Lung (tissue), 12 donors: ENCODE measurements around the gene MAF. TPM values are rescaled to one million over a fixed set of nuclear protein-coding genes. Genes with fewer than 3 reads are reported as not detected.

Experiments used
- ATAC-seq: fragments of 200-7000 bp; cut with Tn5 transposase; one replicate; pipeline ENCODE4 v1.9.1; 2020; ENCODE audit warnings: moderate number of reproducible peaks; ENCODE audit not compliant: insufficient read depth, low FRiP score
- DNase-seq, 3 donors: peaks; one replicate each; pipeline ENCODE4 v3.0.0-alpha.2; 2013 to 2017
- H3K27ac ChIP-seq, 2 donors: one replicate each; pipeline ENCODE4 v1.5.1; 2013; ENCODE audit warnings: mild to moderate bottlenecking in 2 of 2, moderate library complexity in 2 of 2, control low read depth in 1 of 2, inconsistent platforms in 1 of 2, low read depth in 1 of 2, low read length in 1 of 2
- H3K27me3 ChIP-seq, 3 donors: one replicate each; pipeline ENCODE4 v1.5.1; 2013; ENCODE audit warnings: low read length in 2 of 3; ENCODE audit not compliant: control insufficient read depth in 3 of 3, insufficient read depth in 3 of 3
- H3K36me3 ChIP-seq, 4 donors: one replicate each; pipeline ENCODE4 v1.5.1; 2013; ENCODE audit warnings: low read length in 4 of 4, mild to moderate bottlenecking in 1 of 4, moderate library complexity in 1 of 4; ENCODE audit not compliant: control insufficient read depth in 4 of 4, insufficient read depth in 4 of 4
- H3K4me1 ChIP-seq, 5 donors: one replicate each; pipeline ENCODE4 v1.5.1; 2013; ENCODE audit warnings: low read length in 5 of 5, mild to moderate bottlenecking in 2 of 5, moderate library complexity in 1 of 5; ENCODE audit not compliant: control insufficient read depth in 5 of 5, insufficient read depth in 5 of 5
- H3K4me3 ChIP-seq: one replicate; pipeline ENCODE4 v1.5.1; 2013; ENCODE audit warnings: mild to moderate bottlenecking, control low read depth, moderate library complexity
- H3K9ac ChIP-seq, 2 donors: one replicate each; pipeline ENCODE4 v1.5.1; 2013; ENCODE audit warnings: low read length in 2 of 2, control low read depth in 1 of 2; ENCODE audit not compliant: insufficient read depth in 1 of 2
- H3K9me3 ChIP-seq, 4 donors: one replicate each; pipeline ENCODE4 v1.5.1; 2013; ENCODE audit warnings: low read length in 3 of 4, mild to moderate bottlenecking in 1 of 4, moderate library complexity in 1 of 4; ENCODE audit not compliant: control insufficient read depth in 4 of 4, insufficient read depth in 3 of 4
- WGBS, 2 donors: extraction: QIAGEN DNeasy Blood & Tissue Kit; methylation state at CpG; one replicate each; pipeline ENCODE4 v1.1.7; 2013; 5-methylcytosine and 5-hydroxymethylcytosine counted together
- polyA plus RNA-seq, 2 donors: library from polyadenylated mRNA; stranded (reverse); fragments of 200-250 nt; gene quantifications; one replicate each; pipeline ENCODE4 v1.2.1, GENCODE V29; 2013
- total RNA-seq, 2 donors: library from RNA; depleted of rRNA in 1 of 2; stranded (reverse); fragments of >200 nt in 1 of 2; gene quantifications; one replicate each; pipeline ENCODE4 v1.2.1, GENCODE V29; 2014 to 2021
- TF ChIP-seq, protein P1 (sequence below): IDR thresholded peaks from 2 replicates; pipeline ENCODE4 v1.5.1; 2012; ENCODE audit warnings: mild to moderate bottlenecking; ENCODE audit errors: control extremely low read depth, extremely low read depth
- donor health status: control.
- donor health status: control.
- donor health status: Bipolar disorder and iron deficiency.
- donor health status: healthy.
- donor health status: DM: yes; HTN: yes; CAD: no.

The MAF gene
- total and polyA plus RNA-seq, 4 donors = 7.0 to 66.8 (median 30.1) TPM

DNA sequence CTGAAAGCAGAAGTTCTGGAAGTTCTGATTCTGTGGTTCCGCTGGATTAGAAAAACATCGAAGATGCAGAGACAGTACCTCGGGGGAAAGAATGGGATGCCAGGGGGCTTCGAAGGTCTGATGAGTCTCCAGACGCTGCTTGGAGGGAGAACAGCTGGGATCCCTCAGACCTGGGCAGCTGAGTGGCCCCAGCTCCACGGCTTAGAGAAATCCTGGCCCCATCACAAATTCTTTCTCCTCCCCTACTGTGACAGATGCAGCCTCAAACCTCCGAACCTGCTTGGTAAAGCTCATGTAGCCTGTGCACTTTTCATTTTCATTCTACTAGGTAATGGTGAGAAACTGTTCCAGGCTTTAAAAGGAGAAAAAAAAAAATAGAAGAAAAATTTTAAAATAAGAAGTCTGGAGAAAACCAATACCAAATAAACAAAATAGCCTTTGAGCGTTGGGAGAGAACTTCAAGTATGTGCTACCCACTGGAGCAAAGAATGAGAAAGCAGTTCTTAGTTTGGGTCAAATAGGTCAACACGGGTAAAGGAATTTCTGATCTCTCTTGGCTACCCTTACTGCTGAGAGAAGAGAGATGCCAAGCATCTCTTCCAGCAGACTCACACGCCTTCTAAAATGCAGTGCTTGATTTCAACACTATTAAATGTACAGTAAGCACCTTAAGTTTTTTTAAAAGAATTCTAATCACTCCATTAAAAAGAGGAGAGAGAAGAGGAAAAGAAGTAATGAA is 19.9 kb downstream of the MAF start:
- ATAC-seq = no peak

GRCh38 chr16:79576602-79577001 is 23.9 kb downstream of the MAF start:
- Histone ChIP-seq H3K4me1 (peaks cover 0 to 20% (median 7%) of the 10 kb centered on the region in 5 donors), H3K27ac (no peak overlapping the region), H3K9ac (no peak overlapping the region), H3K36me3 (peaks cover 0 to 1% (median 0%) of the 10 kb centered on the region in 4 donors), H3K27me3 (no peaks in the 10 kb centered on the region), H3K9me3 (no peaks in the 10 kb centered on the region), H3K4me3 (no peak overlapping the region)
- ATAC-seq (no peak), DNase-seq (no peak)
- 84 to 92% methylated on average over 2 of the region's 2 CpGs for WGBS, 2 donors
- TF ChIP-seq, protein P1, sequence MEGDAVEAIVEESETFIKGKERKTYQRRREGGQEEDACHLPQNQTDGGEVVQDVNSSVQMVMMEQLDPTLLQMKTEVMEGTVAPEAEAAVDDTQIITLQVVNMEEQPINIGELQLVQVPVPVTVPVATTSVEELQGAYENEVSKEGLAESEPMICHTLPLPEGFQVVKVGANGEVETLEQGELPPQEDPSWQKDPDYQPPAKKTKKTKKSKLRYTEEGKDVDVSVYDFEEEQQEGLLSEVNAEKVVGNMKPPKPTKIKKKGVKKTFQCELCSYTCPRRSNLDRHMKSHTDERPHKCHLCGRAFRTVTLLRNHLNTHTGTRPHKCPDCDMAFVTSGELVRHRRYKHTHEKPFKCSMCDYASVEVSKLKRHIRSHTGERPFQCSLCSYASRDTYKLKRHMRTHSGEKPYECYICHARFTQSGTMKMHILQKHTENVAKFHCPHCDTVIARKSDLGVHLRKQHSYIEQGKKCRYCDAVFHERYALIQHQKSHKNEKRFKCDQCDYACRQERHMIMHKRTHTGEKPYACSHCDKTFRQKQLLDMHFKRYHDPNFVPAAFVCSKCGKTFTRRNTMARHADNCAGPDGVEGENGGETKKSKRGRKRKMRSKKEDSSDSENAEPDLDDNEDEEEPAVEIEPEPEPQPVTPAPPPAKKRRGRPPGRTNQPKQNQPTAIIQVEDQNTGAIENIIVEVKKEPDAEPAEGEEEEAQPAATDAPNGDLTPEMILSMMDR = no peak

More for the DNA sequence above, 19.9 kb downstream of the MAF start:
- no peaks in the 10 kb centered on the region for H3K27me3 ChIP-seq
- no peak overlapping the region for H3K27ac ChIP-seq
- WGBS, 2 donors = 59 to 76% methylated on average over 10 of the region's 10 CpGs
- H3K4me1 ChIP-seq = peaks cover 0 to 13% (median 0%) of the 10 kb centered on the region in 5 donors
- peak; percentile 23 to 56 (median 40) for DNase-seq
- H3K4me3 ChIP-seq = no peak overlapping the region
- H3K36me3 ChIP-seq = no peaks in the 10 kb centered on the region
- TF ChIP-seq, protein P1 = no peak
- no peak overlapping the region for H3K9ac ChIP-seq
- no peaks in the 10 kb centered on the region for H3K9me3 ChIP-seq

DNA sequence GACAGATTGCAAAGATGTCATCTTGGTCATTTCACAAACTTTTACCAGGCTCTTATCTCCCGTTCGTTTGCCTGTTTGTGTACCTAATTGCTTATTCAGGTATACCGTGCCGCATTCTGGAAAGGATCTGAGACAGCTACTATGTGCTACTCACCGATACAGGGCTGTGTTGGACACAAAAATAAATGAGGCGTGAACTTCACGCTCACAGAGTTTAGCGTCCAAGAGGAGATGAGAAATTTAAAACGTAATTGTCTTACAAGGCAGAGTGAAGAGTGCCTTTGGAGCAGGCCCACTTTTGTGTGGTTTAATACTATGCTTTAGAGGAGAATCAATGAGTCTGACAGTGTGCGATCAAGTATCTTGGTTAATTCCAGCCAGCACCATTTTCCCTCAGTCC is 26.7 kb downstream of the MAF start:
- H3K36me3 ChIP-seq = peaks cover 0 to 1% (median 0%) of the 10 kb centered on the region in 4 donors
- no peak overlapping the region for H3K9ac ChIP-seq
- no peak for DNase-seq
- H3K27ac ChIP-seq = no peak overlapping the region
- no peak overlapping the region for H3K4me3 ChIP-seq
- H3K4me1 ChIP-seq = peaks cover 0 to 8% (median 3%) of the 10 kb centered on the region in 5 donors
- TF ChIP-seq, protein P1 = no peak
- no peak for ATAC-seq
- H3K27me3 ChIP-seq = no peaks in the 10 kb centered on the region
- WGBS, 2 donors = 83 to 94% methylated on average over 10 of the region's 10 CpGs
- H3K9me3 ChIP-seq = no peaks in the 10 kb centered on the region
